B cell (primary cell): Measurements from ENCODE around the gene SAT2. TPM values are rescaled to one million over a fixed set of nuclear protein-coding genes. Genes with fewer than 3 reads are reported as not detected.
"Not testable (repeated sequence)": the region's sequence is repeated elsewhere in the genome, so short reads cannot be mapped to it uniquely, and the experiment has no call there.

Experiments
- ATAC-seq: fragments of 200-7000 bp; cut with Tn5 transposase; one replicate; pipeline ENCODE4 v1.10.0; 2021; ENCODE audit warnings: low read depth, mild to moderate bottlenecking, moderate number of reproducible peaks, moderate library complexity
- CTCF ChIA-PET: fragments of 350-600 bp; sonication (Branson Sonifier 250); formaldehyde crosslinking; loops from one replicate; lab custom pipeline; 2021; ENCODE audit warnings: antibody characterized with exemption, inconsistent platforms; lab: Charles Lee
- POLR2A ChIA-PET: fragments of 350-600 bp; sonication (Branson Sonifier 250); formaldehyde crosslinking; loops from one replicate; lab custom pipeline; 2021; ENCODE audit warnings: antibody characterized with exemption; lab: Charles Lee
- DNase-seq: peaks from one replicate; pipeline ENCODE4 v3.0.0; 2013
- H2AFZ ChIP-seq: 2 replicates; pipeline ENCODE4 v1.6.1; 2012; ENCODE audit warnings: mild to moderate bottlenecking, low read depth, low read length; ENCODE audit not compliant: insufficient read depth, poor library complexity, severe bottlenecking
- H3K27ac ChIP-seq, 2 donors: 1 replicate in 1 of 2; 2 replicates in 1 of 2; pipeline ENCODE4 v1.5.1; 2012 to 2013; ENCODE audit warnings: low read length in 2 of 2, mild to moderate bottlenecking in 2 of 2, moderate library complexity in 1 of 2
- H3K27me3 ChIP-seq, 4 experiments: fragments of 200-600 bp in 1 of 4; sonication (generic) in 1 of 4; replicated peaks in 1 of 4; 1 replicate in 2 of 4; 2 replicates in 2 of 4; pipeline versions ENCODE4 v1.6.1 to v1.7.0; 2013 to 2016; ENCODE audit warnings: low read length in 3 of 4, mild to moderate bottlenecking in 2 of 4, mixed read lengths in 1 of 4, moderate library complexity in 1 of 4; ENCODE audit not compliant: insufficient read depth in 4 of 4, control insufficient read depth in 3 of 4; ENCODE audit errors: control extremely low read depth in 1 of 4
- H3K36me3 ChIP-seq, 2 experiments: replicated peaks in 1 of 2; 1 replicate in 1 of 2; 2 replicates in 1 of 2; pipeline versions ENCODE4 v1.6.1 to v1.7.1; 2013; ENCODE audit warnings: low read length in 1 of 2; ENCODE audit not compliant: insufficient read depth in 2 of 2, control insufficient read depth in 1 of 2; ENCODE audit errors: control extremely low read depth in 1 of 2, extremely low read depth in 1 of 2
- H3K4me1 ChIP-seq, 2 donors: fragments of 200-600 bp in 1 of 2; sonication (generic) in 1 of 2; 1 replicate in 1 of 2; 2 replicates in 1 of 2; pipeline versions ENCODE4 v1.5.1 to v1.6.1; 2013 to 2017; ENCODE audit warnings: low read length in 2 of 2; ENCODE audit not compliant: control insufficient read depth in 2 of 2, insufficient read depth in 2 of 2
- H3K4me2 ChIP-seq: replicated peaks from 2 replicates; pipeline ENCODE3; 2012; ENCODE audit warnings: mild to moderate bottlenecking, low read depth, low read length; ENCODE audit not compliant: poor library complexity, severe bottlenecking
- H3K4me3 ChIP-seq, 5 experiments: fragments of 200-600 bp in 1 of 5; sonication (generic) in 1 of 5; 1 replicate in 3 of 5; 2 replicates in 2 of 5; pipeline versions ENCODE4 v1.5.1 to v1.7.0; 2011 to 2016; ENCODE audit warnings: low read length in 4 of 5, mild to moderate bottlenecking in 4 of 5, low read depth in 2 of 5, control low read depth in 1 of 5, moderate library complexity in 1 of 5; ENCODE audit not compliant: insufficient read depth in 1 of 5; ENCODE audit errors: control extremely low read depth in 1 of 5, extremely low read depth in 1 of 5
- H3K79me2 ChIP-seq: fragments of 200-600 bp; sonication (generic); one replicate; pipeline ENCODE4 v1.6.0; 2016; ENCODE audit warnings: low read length; ENCODE audit not compliant: control insufficient read depth, insufficient read depth
- H3K9ac ChIP-seq: fragments of 200-600 bp; sonication (generic); 2 replicates; pipeline ENCODE4 v1.6.1; 2017; ENCODE audit warnings: mild to moderate bottlenecking, low read length, moderate library complexity
- H3K9me3 ChIP-seq, 3 donors: one replicate each; pipeline versions ENCODE4 v1.6.1 to v1.7.1; 2013; ENCODE audit warnings: low read length in 2 of 3; ENCODE audit not compliant: control insufficient read depth in 2 of 3, insufficient read depth in 1 of 3; ENCODE audit errors: control extremely low read depth in 1 of 3
- H4K20me1 ChIP-seq: 2 replicates; pipeline ENCODE4 v1.6.0; 2012; ENCODE audit warnings: mild to moderate bottlenecking, low read length; ENCODE audit not compliant: insufficient read depth, control insufficient read depth, poor library complexity, severe bottlenecking
- H3K27ac Mint-ChIP-seq: one replicate; pipeline ENCODE4 v1.8.0; 2021; ENCODE audit warnings: mixed read lengths
- H3K27me3 Mint-ChIP-seq: one replicate; pipeline ENCODE4 v1.8.0; 2021; ENCODE audit warnings: mixed read lengths
- H3K4me1 Mint-ChIP-seq: one replicate; pipeline ENCODE4 v1.8.0; 2021; ENCODE audit warnings: mixed read lengths
- H3K4me3 Mint-ChIP-seq: one replicate; pipeline ENCODE4 v1.8.0; 2021; ENCODE audit warnings: mixed read lengths
- H3K9me3 Mint-ChIP-seq: one replicate; pipeline ENCODE4 v1.8.0; 2022; ENCODE audit warnings: mixed read lengths; ENCODE audit not compliant: insufficient read depth
- EZH2 ChIP-seq: IDR thresholded peaks from 2 replicates; pipeline ENCODE4 v1.6.1; 2012; ENCODE audit warnings: borderline replicate concordance, low read depth, mild to moderate bottlenecking, moderate library complexity, low read length; ENCODE audit not compliant: insufficient read depth, poor library complexity, severe bottlenecking
- WGBS: methylation state at CpG from one replicate; pipeline ENCODE4 v1.1.5; 2013; ENCODE audit warnings: missing lambda C conversion rate; ENCODE audit not compliant: insufficient coverage; 5-methylcytosine and 5-hydroxymethylcytosine counted together
- intact Hi-C: fragments of 100-400 bp; cut with micrococcal nuclease; formaldehyde crosslinking; loops from one replicate; pipeline ENCODE4 v1.10.0; 2022
- polyA plus RNA-seq: library from polyadenylated mRNA; depleted of rRNA; stranded (reverse); fragments of >200 nt; gene quantifications from 2 replicates; pipeline ENCODE4 v1.2.3, GENCODE V29; 2012
- total RNA-seq, 2 donors: library from RNA; stranded (reverse); fragments of 120-200 nt in 1 of 2; gene quantifications; 1 replicate in 1 of 2; 2 replicates in 1 of 2; pipeline versions ENCODE4 v1.2.3 to v1.2.4, GENCODE V29; 2013 to 2022
- TF ChIP-seq, protein P1 (sequence below): fragments of 200-600 bp; IDR thresholded peaks from one replicate; pipeline ENCODE4 v1.8.0; 2022; ENCODE audit warnings: antibody characterized with exemption, mild to moderate bottlenecking

Gene SAT2
- total and polyA plus RNA-seq, 2 donors (not counting 1 experiment from before 2014, with no cell fraction given), result 33.8 to 68.8 TPM

- H2AFZ ChIP-seq, result no peak overlapping the region
Measured at GRCh38 chr17:7646457-7646856, 18.8 kb upstream of the SAT2 start.

DNA sequence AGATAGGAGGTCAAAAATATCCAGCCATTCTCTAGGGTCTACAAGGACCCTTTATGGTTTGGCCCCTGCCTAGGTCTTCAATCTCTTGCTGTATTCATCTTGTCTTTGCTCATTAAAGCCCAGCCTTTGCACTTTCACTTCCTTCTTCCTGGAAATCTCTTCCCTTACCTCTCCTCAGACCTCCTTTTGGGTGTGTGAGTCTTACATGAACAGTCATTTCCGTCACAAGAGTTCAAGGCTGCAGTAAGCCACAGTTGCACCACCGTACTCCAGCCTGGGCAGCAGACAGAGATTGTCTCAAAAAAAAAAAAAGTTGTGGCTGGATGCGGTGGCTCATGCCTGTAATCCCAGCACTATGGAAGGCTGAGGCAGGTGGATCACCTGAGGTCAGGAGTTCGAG lies 17.2 kb upstream of the SAT2 start:
- ATAC-seq, result no peak
- Mint-ChIP-seq H3K27ac (no peak overlapping the region), H3K4me1 (peaks cover 6% of the 10 kb centered on the region), H3K27me3 (peaks cover 12% of the 10 kb centered on the region), H3K4me3 (no peak overlapping the region), H3K9me3 (no peaks in the 10 kb centered on the region)
- no peak overlapping the region for H2AFZ ChIP-seq
- POLR2A ChIA-PET, result no interaction called here
- H3K27ac ChIP-seq, result no peak overlapping the region
- CTCF ChIA-PET, result no interaction called here
- no peak overlapping the region for H3K4me3 ChIP-seq
- H3K36me3 ChIP-seq, result no peaks in the 10 kb centered on the region
- TF ChIP-seq, protein P1, sequence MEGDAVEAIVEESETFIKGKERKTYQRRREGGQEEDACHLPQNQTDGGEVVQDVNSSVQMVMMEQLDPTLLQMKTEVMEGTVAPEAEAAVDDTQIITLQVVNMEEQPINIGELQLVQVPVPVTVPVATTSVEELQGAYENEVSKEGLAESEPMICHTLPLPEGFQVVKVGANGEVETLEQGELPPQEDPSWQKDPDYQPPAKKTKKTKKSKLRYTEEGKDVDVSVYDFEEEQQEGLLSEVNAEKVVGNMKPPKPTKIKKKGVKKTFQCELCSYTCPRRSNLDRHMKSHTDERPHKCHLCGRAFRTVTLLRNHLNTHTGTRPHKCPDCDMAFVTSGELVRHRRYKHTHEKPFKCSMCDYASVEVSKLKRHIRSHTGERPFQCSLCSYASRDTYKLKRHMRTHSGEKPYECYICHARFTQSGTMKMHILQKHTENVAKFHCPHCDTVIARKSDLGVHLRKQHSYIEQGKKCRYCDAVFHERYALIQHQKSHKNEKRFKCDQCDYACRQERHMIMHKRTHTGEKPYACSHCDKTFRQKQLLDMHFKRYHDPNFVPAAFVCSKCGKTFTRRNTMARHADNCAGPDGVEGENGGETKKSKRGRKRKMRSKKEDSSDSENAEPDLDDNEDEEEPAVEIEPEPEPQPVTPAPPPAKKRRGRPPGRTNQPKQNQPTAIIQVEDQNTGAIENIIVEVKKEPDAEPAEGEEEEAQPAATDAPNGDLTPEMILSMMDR, result no peak
- no peak for TF ChIP-seq EZH2
- peaks cover 0 to 19% (median 6%) of the 10 kb centered on the region in 4 experiments for H3K27me3 ChIP-seq
- WGBS, result 57% methylated on average over 3 of the region's 4 CpGs
- no peaks in the 10 kb centered on the region for H3K9me3 ChIP-seq
- no peaks in the 10 kb centered on the region for H3K79me2 ChIP-seq
- H4K20me1 ChIP-seq, result no peaks in the 10 kb centered on the region
- intact Hi-C loops, result no loop called here
- H3K9ac ChIP-seq, result no peak overlapping the region
- H3K4me2 ChIP-seq, result no peak overlapping the region
- no peak for DNase-seq
- peaks cover under 1 to 8% of the 10 kb centered on the region in 2 donors for H3K4me1 ChIP-seq

More at GRCh38 chr17:7646457-7646856, 18.8 kb upstream of the SAT2 start:
- Histone ChIP-seq H3K36me3 (no peaks in the 10 kb centered on the region), H3K9me3 (peaks cover 0 to 6% (median 0%) of the 10 kb centered on the region in 3 donors), H4K20me1 (no peaks in the 10 kb centered on the region), H3K9ac (no peak overlapping the region), H3K4me2 (no peak overlapping the region), H3K79me2 (no peaks in the 10 kb centered on the region), H3K4me1 (peaks cover 15 to 24% of the 10 kb centered on the region in 2 donors), H3K27me3 (peaks cover 0 to 34% (median 17%) of the 10 kb centered on the region in 4 experiments), H3K27ac (no peak overlapping the region), H3K4me3 (no peak overlapping the region)
- Mint-ChIP-seq H3K4me1 (peaks cover 20% of the 10 kb centered on the region), H3K27me3 (peaks cover 26% of the 10 kb centered on the region), H3K4me3 (no peak overlapping the region), H3K27ac (no peak overlapping the region), H3K9me3 (no peaks in the 10 kb centered on the region)
- intact Hi-C loops, result no loop called here
- POLR2A ChIA-PET, result no interaction called here
- CTCF ChIA-PET, result interaction anchor here (0.7 to 1.7 kb wide), 3 partner anchors 15 to 133 kb away, joined by 3 to 4 read pairs (median 3); no protein-coding TSS in a partner anchor
- ATAC-seq (no peak), DNase-seq (no peak)
- TF ChIP-seq, protein P1, result no peak
- TF ChIP-seq EZH2, result no peak
- 95% methylated on average over 8 of the region's 9 CpGs for WGBS

DNA sequence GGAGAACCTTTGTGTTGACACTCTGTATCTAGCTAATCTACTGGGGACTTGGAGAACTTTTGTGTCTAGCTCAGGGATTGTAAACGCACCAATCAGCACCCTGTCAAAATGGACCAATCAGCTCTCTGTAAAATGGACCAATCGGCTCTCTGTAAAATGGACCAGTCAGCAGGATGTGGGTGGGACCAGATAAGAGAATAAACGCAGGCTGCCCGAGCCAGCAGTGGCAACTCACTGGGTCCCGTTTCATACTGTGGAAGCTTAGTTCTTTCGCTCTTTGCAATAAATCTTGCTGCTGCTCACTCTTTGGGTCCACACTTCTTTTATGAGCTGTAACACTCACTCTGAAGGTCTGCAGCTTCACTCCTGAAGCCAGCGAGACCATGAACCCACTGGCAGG lies 14.0 kb upstream of the SAT2 start:
- H3K36me3 ChIP-seq, H3K4me3 ChIP-seq, intact Hi-C loops, H3K4me3 Mint-ChIP-seq, H4K20me1 ChIP-seq, DNase-seq, H3K27ac ChIP-seq, H2AFZ ChIP-seq, H3K27me3 Mint-ChIP-seq, H3K4me1 Mint-ChIP-seq, H3K27me3 ChIP-seq, ATAC-seq, H3K9me3 Mint-ChIP-seq, H3K9ac ChIP-seq, H3K4me2 ChIP-seq, H3K9me3 ChIP-seq, H3K79me2 ChIP-seq, H3K4me1 ChIP-seq, H3K27ac Mint-ChIP-seq: not testable (repeated sequence)
- POLR2A ChIA-PET, result interaction anchor here (0.7 kb wide), 1 partner anchor 26 kb away, joined by 3 read pairs; no protein-coding TSS in a partner anchor
- 60% methylated on average over 5 of the region's 7 CpGs for WGBS
- CTCF ChIA-PET, result interaction anchor here (2.0 kb wide), 1 partner anchor 9 kb away, joined by 6 read pairs; no protein-coding TSS in a partner anchor
